ENCODE results near the gene MYRFL. TPM values are rescaled to one million over a fixed set of nuclear protein-coding genes. Genes with fewer than 3 reads are reported as not detected.

The MYRFL gene
- total RNA-seq, 1 donor from 2014 or later = not detected

DNA sequence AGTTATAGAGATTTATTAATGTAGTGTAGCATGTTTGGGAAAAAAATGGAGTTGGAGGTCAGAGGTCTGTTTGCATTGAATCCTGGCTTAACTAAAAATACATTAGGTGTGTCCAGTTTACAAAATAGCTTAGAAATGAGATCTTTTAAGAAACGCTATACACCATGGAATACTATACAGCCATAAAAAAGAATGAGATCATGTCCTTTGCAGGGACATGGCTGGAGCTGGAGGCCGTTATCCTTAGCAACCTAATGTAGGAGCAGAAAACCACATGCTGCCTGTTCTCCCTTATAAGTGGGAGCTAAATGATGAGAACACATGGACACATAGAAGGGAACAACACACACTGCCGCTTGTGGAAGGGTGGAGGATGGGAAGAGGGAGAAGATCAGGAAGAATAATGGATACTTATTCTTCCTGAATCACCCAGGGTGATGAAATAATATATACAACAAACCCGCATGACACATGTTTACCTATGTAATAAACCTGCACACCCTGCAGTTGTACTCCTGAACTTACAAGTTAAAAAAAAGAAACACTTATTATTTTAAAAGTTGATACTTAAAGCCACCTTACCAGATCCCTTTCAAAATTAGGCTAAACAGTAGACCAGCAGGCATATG, 14.0 kb upstream of the MYRFL start:
- POLR2A ChIA-PET = no interaction called here
- TF ChIP-seq, protein P1, sequence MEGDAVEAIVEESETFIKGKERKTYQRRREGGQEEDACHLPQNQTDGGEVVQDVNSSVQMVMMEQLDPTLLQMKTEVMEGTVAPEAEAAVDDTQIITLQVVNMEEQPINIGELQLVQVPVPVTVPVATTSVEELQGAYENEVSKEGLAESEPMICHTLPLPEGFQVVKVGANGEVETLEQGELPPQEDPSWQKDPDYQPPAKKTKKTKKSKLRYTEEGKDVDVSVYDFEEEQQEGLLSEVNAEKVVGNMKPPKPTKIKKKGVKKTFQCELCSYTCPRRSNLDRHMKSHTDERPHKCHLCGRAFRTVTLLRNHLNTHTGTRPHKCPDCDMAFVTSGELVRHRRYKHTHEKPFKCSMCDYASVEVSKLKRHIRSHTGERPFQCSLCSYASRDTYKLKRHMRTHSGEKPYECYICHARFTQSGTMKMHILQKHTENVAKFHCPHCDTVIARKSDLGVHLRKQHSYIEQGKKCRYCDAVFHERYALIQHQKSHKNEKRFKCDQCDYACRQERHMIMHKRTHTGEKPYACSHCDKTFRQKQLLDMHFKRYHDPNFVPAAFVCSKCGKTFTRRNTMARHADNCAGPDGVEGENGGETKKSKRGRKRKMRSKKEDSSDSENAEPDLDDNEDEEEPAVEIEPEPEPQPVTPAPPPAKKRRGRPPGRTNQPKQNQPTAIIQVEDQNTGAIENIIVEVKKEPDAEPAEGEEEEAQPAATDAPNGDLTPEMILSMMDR (IDR thresholded peaks at IDR 0.05) = no peak
- Mint-ChIP-seq H3K27ac (no peak overlapping the region), H3K9me3 (peaks cover 10% of the 10 kb centered on the region), H3K4me1 (no peaks in the 10 kb centered on the region), H3K27me3 (no peaks in the 10 kb centered on the region), H3K36me3 (ENCODE audit: low read depth) (peaks cover 67% of the 10 kb centered on the region), H3K4me3 (no peak overlapping the region)
- no peak for ATAC-seq (ENCODE audit: low read depth)
- DNase-seq = no peak
- CTCF ChIA-PET = no interaction called here
- intact Hi-C loops (cut with micrococcal nuclease) = no loop called here

DNA sequence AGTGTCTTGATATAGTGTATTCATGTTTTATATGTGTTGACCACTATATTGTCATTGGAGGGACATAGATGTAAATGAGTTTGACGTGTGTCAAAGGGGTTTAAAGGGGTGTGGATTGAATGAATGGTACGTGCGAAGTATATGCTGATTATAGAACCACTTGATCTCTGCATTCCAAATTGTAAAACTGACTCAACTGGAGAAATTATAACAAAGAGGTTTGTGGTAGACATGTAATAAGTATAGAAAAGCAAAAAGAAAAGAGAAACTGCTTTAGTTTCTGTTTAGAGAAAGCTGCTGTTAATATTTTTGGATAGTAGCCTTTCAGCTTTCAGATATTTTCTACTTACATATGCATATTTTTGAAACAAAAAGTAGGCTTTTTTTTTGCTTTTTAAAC, 8.9 kb upstream of the MYRFL start:
- CTCF ChIA-PET = no interaction called here
- Mint-ChIP-seq H3K4me1 (no peaks in the 10 kb centered on the region), H3K27me3 (no peaks in the 10 kb centered on the region), H3K36me3 (ENCODE audit: low read depth) (peaks cover 37% of the 10 kb centered on the region), H3K4me3 (no peak overlapping the region), H3K27ac (no peak overlapping the region), H3K9me3 (no peaks in the 10 kb centered on the region)
- no peak for ATAC-seq (ENCODE audit: low read depth)
- intact Hi-C loops (cut with micrococcal nuclease) = no loop called here
- DNase-seq = no peak
- POLR2A ChIA-PET = no interaction called here
- TF ChIP-seq, protein P1 (IDR thresholded peaks at IDR 0.05) = no peak

DNA sequence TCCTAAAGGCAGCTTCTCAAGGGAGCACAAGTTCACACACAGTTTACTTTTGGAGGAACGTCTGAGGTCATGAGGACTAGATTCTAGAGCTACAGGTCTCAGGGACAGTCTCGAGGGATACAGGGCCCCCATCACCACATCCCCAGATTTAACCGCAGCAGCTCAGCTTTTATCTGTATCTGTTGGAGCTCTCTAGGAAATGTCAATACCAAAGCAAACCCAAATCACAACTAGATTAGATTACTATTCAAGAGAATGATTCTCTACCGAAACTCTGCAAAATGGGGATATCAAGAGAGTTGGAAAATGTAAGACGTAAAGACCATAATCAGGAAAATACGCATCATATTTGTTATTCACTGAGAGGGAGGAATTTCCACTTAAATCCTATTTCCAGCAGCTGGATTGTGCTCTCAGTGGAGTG, 4.0 kb upstream of the MYRFL start:
- Mint-ChIP-seq H3K36me3 (ENCODE audit: low read depth) (peaks cover 6% of the 10 kb centered on the region), H3K27me3 (peaks cover 5% of the 10 kb centered on the region), H3K4me3 (no peak overlapping the region), H3K4me1 (no peaks in the 10 kb centered on the region), H3K27ac (no peak overlapping the region), H3K9me3 (no peaks in the 10 kb centered on the region)
- TF ChIP-seq, protein P1 (IDR thresholded peaks at IDR 0.05) = no peak
- DNase-seq (no peak), ATAC-seq (ENCODE audit: low read depth) (no peak)
- intact Hi-C loops (cut with micrococcal nuclease) = no loop called here
- POLR2A ChIA-PET = no interaction called here
- CTCF ChIA-PET = no interaction called here

DNA sequence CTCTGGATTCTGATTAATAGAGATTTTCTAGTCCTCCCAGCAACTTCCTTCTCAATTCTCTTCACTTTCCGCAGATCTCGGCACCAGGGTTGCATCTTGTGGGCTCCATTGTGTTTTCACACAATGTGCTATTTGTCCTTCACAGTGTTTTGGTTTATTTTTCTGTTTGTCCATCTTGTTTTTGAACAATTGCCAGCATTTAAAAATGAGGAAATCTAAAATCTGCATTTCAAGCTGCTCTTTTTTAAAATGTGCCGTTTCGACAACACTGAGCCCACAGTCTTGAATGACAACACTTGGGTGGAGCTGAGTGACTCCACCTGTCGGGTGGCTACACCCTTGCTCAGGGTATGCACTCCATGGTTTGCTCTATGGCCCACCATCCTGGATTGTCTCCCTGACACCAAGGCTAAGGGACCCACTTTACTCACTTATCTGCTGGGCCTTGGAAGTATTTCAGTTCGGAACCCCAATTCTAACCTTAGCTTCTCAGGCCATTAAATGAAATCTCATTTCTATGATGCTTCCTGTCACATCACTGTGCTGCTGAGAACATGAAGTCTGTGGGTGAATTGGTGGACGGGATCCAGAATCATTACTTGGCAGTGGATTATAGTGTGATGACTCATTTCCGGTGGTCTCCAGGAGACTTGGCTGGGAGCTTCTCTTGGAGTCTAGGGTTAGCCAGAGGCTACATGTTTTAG, 3.4 kb upstream of the MYRFL start:
- DNase-seq (no peak), ATAC-seq (ENCODE audit: low read depth) (no peak)
- ChIA-PET CTCF (no interaction called here), POLR2A (no interaction called here)
- H3K27ac Mint-ChIP-seq = no peak overlapping the region
- H3K9me3 Mint-ChIP-seq = no peaks in the 10 kb centered on the region
- TF ChIP-seq, protein P1 (IDR thresholded peaks at IDR 0.05) = no peak
- H3K36me3 Mint-ChIP-seq (ENCODE audit: low read depth) = peaks cover 2% of the 10 kb centered on the region
- H3K27me3 Mint-ChIP-seq = peaks cover 5% of the 10 kb centered on the region
- H3K4me3 Mint-ChIP-seq = no peak overlapping the region
- intact Hi-C loops (cut with micrococcal nuclease) = no loop called here
- H3K4me1 Mint-ChIP-seq = no peaks in the 10 kb centered on the region

DNA sequence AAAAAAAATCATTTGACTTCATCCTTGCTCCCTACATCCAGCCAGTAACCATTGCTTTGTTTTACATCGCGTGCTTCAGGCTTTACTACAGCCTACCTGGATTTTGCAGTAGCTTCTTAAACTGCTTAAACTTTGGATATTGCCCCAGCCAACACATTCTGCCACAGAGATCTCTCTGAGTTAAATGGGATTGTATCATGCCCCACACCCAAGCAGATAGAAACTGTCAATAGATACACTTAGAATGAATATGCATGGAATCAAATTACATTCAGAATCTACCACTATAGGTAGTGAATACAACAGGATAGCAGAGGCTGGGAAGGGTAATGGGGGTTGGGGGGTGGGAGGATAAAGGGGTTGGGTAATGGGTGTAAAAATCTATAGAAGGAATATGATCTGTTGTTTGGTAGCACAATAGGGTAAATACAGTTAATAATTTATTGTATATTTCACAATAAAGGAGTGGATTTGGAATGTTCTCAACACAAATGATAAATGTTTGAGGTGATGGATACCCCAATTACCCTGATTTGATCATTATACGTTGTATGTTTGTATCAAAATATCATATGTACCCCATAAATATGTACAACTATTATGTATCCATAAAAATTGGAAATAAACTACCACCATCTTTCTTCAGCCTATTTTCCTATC, 2.7 kb upstream of the MYRFL start:
- intact Hi-C loops (cut with micrococcal nuclease) = no loop called here
- DNase-seq (no peak), ATAC-seq (ENCODE audit: low read depth) (no peak)
- no peak overlapping the region for H3K27ac Mint-ChIP-seq
- no peaks in the 10 kb centered on the region for H3K4me1 Mint-ChIP-seq
- no peaks in the 10 kb centered on the region for H3K36me3 Mint-ChIP-seq (ENCODE audit: low read depth)
- no peaks in the 10 kb centered on the region for H3K9me3 Mint-ChIP-seq
- no peak overlapping the region for H3K4me3 Mint-ChIP-seq
- H3K27me3 Mint-ChIP-seq = peaks cover 5% of the 10 kb centered on the region
- ChIA-PET POLR2A (no interaction called here), CTCF (no interaction called here)
- TF ChIP-seq, protein P1 (IDR thresholded peaks at IDR 0.05) = no peak
